Activated naive CD4-positive, alpha-beta T cell (primary cell): ENCODE results near the gene DOK6.

ENCODE experiments used
- DNase-seq, 4 experiments: peaks; one replicate each; lab custom pipeline; 2025; lab: John Stamatoyannopoulos, UW

Gene DOK6

GRCh38 chr18:69435000-69435399 is 34.3 kb downstream of the DOK6 start:
- no peak for DNase-seq

GRCh38 chr18:69444221-69444620 is 43.5 kb downstream of the DOK6 start:
- no peak for DNase-seq

- no peak for DNase-seq
Observed at GRCh38 chr18:69447886-69448285, 47.2 kb downstream of the DOK6 start.

GRCh38 chr18:69455125-69455524 is 54.4 kb downstream of the DOK6 start:
- no peak for DNase-seq

GRCh38 chr18:69469444-69469919 is 68.8 kb downstream of the DOK6 start:
- DNase-seq = peak in 1 of 4 experiments; percentile 7

- DNase-seq = no peak
Observed at GRCh38 chr18:69480460-69480859, 79.8 kb downstream of the DOK6 start.

GRCh38 chr18:69483574-69483973 is 82.9 kb downstream of the DOK6 start:
- DNase-seq = no peak

- no peak for DNase-seq
Observed at GRCh38 chr18:69484699-69485396, 84.2 kb downstream of the DOK6 start.

- DNase-seq = no peak
Observed at GRCh38 chr18:69487488-69488394, 87.1 kb downstream of the DOK6 start.

GRCh38 chr18:69490072-69490471 is 89.4 kb downstream of the DOK6 start:
- DNase-seq = no peak

GRCh38 chr18:69490813-69491212 is 90.1 kb downstream of the DOK6 start:
- no peak for DNase-seq

- DNase-seq = no peak
Observed at GRCh38 chr18:69491576-69491975, 90.9 kb downstream of the DOK6 start.

GRCh38 chr18:69492861-69493260 is 92.2 kb downstream of the DOK6 start:
- DNase-seq = no peak

GRCh38 chr18:69494841-69495240 is 94.2 kb downstream of the DOK6 start:
- DNase-seq = no peak

GRCh38 chr18:69495338-69495737 is 94.7 kb downstream of the DOK6 start:
- no peak for DNase-seq

- DNase-seq = no peak
Observed at GRCh38 chr18:69495841-69496533, 95.3 kb downstream of the DOK6 start.

- no peak for DNase-seq
Observed at GRCh38 chr18:69518989-69519388, 118.3 kb downstream of the DOK6 start.

GRCh38 chr18:69523582-69523981 is 122.9 kb downstream of the DOK6 start:
- DNase-seq = no peak

- DNase-seq = no peak
Observed at GRCh38 chr18:69528435-69528834, 127.7 kb downstream of the DOK6 start.

- DNase-seq = no peak
Observed at GRCh38 chr18:69529151-69529550, 128.5 kb downstream of the DOK6 start.

GRCh38 chr18:69531973-69532372 is 131.3 kb downstream of the DOK6 start:
- no peak for DNase-seq

- no peak for DNase-seq
Observed at GRCh38 chr18:69537183-69537582, 136.5 kb downstream of the DOK6 start.

GRCh38 chr18:69538849-69539248 is 138.2 kb downstream of the DOK6 start:
- DNase-seq = no peak
